Measurements from ENCODE around the gene CIC. TPM values are rescaled to one million over a fixed set of nuclear protein-coding genes. Genes with fewer than 3 reads are reported as not detected.
A peak's percentile ranks its signal among the peaks of the same experiment; 100 is the strongest.
"Not testable (repeated sequence)": the region's sequence is repeated elsewhere in the genome, so short reads cannot be mapped to it uniquely, and the experiment has no call there.

Gene CIC
- polyA plus RNA-seq, 3 donors, result 0.62 to 42.2 (median 0.87) TPM

DNA sequence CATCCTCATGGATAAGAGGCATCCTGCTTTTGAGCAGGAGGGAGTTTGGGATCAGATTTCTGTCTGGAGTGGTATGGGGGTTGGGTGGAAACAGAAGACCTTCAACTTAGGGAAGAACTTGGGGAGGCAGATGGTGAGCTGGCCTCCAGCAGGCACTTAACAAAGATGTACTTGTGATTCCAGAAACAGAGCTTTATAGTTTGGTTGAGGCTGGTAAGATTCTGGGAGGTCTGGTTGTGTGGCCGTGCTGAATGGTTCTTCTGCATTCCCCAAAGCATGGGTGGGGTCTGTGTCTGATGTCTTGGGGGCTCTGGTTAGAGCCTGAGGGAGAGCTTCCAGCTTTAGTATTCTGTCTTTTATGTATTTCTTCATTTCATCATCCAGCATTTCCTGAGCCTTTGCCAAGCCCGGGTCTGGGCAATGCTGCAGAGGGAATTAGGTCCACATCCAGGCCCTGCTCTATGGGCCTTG lies 61.2 kb downstream of the CIC start:
- H2AFZ ChIP-seq (ENCODE audit: insufficient read depth, low read depth, low read length, poor library complexity, severe bottlenecking), result no peak overlapping the region
- Mint-ChIP-seq H3K4me3 (no peak overlapping the region), H3K27me3 (ENCODE audit: low read depth in 3 of 3) (peaks cover 0 to 1% (median under 1%) of the 10 kb centered on the region in 3 donors), H3K4me1 (peaks cover 23% of the 10 kb centered on the region), H3K36me3 (no peaks in the 10 kb centered on the region), H3K9me3 (no peaks in the 10 kb centered on the region), H3K27ac (peak overlapping the region in 1 of 7 donors; percentile 60)
- peaks cover 8 to 12% of the 10 kb centered on the region in 2 donors for H3K4me1 ChIP-seq (ENCODE audit: control insufficient read depth in 1 of 2, insufficient read depth in 2 of 2, low read length in 2 of 2)
- no peak for DNase-seq
- TF ChIP-seq, protein P1, sequence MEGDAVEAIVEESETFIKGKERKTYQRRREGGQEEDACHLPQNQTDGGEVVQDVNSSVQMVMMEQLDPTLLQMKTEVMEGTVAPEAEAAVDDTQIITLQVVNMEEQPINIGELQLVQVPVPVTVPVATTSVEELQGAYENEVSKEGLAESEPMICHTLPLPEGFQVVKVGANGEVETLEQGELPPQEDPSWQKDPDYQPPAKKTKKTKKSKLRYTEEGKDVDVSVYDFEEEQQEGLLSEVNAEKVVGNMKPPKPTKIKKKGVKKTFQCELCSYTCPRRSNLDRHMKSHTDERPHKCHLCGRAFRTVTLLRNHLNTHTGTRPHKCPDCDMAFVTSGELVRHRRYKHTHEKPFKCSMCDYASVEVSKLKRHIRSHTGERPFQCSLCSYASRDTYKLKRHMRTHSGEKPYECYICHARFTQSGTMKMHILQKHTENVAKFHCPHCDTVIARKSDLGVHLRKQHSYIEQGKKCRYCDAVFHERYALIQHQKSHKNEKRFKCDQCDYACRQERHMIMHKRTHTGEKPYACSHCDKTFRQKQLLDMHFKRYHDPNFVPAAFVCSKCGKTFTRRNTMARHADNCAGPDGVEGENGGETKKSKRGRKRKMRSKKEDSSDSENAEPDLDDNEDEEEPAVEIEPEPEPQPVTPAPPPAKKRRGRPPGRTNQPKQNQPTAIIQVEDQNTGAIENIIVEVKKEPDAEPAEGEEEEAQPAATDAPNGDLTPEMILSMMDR (IDR thresholded peaks at IDR 0.05), result no peak
- no peak overlapping the region for H3K4me3 ChIP-seq (replicated peaks in 1 of 3; ENCODE audit: low read depth in 2 of 3, low read length in 3 of 3)
- no peak overlapping the region for H3K27ac ChIP-seq (ENCODE audit: low read depth in 1 of 2, low read length in 2 of 2)
- no peak overlapping the region for H3K4me2 ChIP-seq (replicated peaks; ENCODE audit: extremely low read depth, low read length, poor library complexity, severe bottlenecking)
- no peaks in the 10 kb centered on the region for H4K20me1 ChIP-seq (ENCODE audit: insufficient read depth, low read length)
- H3K79me2 ChIP-seq (ENCODE audit: insufficient read depth, low read length), result peaks cover 9% of the 10 kb centered on the region
- no peaks in the 10 kb centered on the region for H3K36me3 ChIP-seq (replicated peaks in 1 of 2; ENCODE audit: control insufficient read depth in 1 of 2, insufficient read depth in 2 of 2, low read length in 2 of 2)
- no peaks in the 10 kb centered on the region for H3K27me3 ChIP-seq (ENCODE audit: control insufficient read depth in 2 of 2, insufficient read depth in 2 of 2, low read length in 2 of 2)
- no peaks in the 10 kb centered on the region for H3K9me3 ChIP-seq (replicated peaks in 1 of 2; ENCODE audit: control insufficient read depth in 1 of 2, insufficient read depth in 1 of 2, low read length in 2 of 2)
- 50% methylated on average over 2 of the region's 2 CpGs for WGBS (ENCODE audit: insufficient coverage)
- no peak overlapping the region for H3K9ac ChIP-seq (ENCODE audit: insufficient read depth, low read length, poor library complexity, severe bottlenecking)
- intact Hi-C loops (cut with micrococcal nuclease), result no loop called here

DNA sequence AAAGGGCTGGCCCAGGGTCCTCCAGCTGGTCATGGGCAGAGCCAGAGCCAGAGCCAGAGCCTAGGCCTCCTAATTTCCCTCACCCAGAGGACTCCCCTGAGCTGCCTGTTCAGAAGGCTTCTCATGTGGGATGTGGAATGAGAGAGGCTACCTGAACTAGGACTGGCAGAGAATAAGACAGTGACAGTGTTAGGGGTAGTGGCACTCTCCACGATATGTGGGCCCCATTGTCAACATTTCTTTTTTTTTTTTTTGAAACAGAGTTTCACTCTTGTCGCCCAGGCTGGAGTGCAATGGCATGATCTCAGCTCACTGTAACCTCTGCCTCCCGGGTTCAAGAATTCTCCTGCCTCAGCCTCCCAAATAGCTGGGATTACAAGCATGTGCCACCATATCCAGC lies 62.3 kb downstream of the CIC start:
- H3K36me3 ChIP-seq (replicated peaks in 1 of 2; ENCODE audit: control insufficient read depth in 1 of 2, insufficient read depth in 2 of 2, low read length in 2 of 2); H3K4me3 ChIP-seq (replicated peaks in 1 of 3; ENCODE audit: low read depth in 2 of 3, low read length in 3 of 3); H3K36me3 Mint-ChIP-seq; H3K4me3 Mint-ChIP-seq; H3K27ac Mint-ChIP-seq; H3K9me3 ChIP-seq (replicated peaks in 1 of 2; ENCODE audit: control insufficient read depth in 1 of 2, insufficient read depth in 1 of 2, low read length in 2 of 2); DNase-seq; H3K27me3 Mint-ChIP-seq (ENCODE audit: low read depth in 3 of 3); H3K9me3 Mint-ChIP-seq; H3K4me2 ChIP-seq (replicated peaks; ENCODE audit: extremely low read depth, low read length, poor library complexity, severe bottlenecking); intact Hi-C loops (cut with micrococcal nuclease); H3K79me2 ChIP-seq (ENCODE audit: insufficient read depth, low read length); H2AFZ ChIP-seq (ENCODE audit: insufficient read depth, low read depth, low read length, poor library complexity, severe bottlenecking); H3K27ac ChIP-seq (ENCODE audit: low read depth in 1 of 2, low read length in 2 of 2); H3K27me3 ChIP-seq (ENCODE audit: control insufficient read depth in 2 of 2, insufficient read depth in 2 of 2, low read length in 2 of 2); H3K4me1 ChIP-seq (ENCODE audit: control insufficient read depth in 1 of 2, insufficient read depth in 2 of 2, low read length in 2 of 2); H4K20me1 ChIP-seq (ENCODE audit: insufficient read depth, low read length); H3K9ac ChIP-seq (ENCODE audit: insufficient read depth, low read length, poor library complexity, severe bottlenecking): not testable (repeated sequence)
- no CpG with 5 or more reads among the region's 3 CpGs for WGBS (ENCODE audit: insufficient coverage)
- peaks cover 18% of the 10 kb centered on the region for H3K4me1 Mint-ChIP-seq

Data from CD14-positive monocyte (primary cell).